H9 (cell line): ENCODE measurements around the gene GTF2H3. TPM values are rescaled to one million over a fixed set of nuclear protein-coding genes. Genes with fewer than 3 reads are reported as not detected.

Experiments used
- DNase-seq: peaks from one replicate; pipeline ENCODE4 v3.0.0-alpha.2; 2017
- H2AFZ ChIP-seq: one replicate; pipeline ENCODE4 v1.6.1; 2013; ENCODE audit warnings: mild to moderate bottlenecking, low read length, control low read depth, moderate library complexity
- H2AK5ac ChIP-seq: 2 replicates; pipeline ENCODE4 v1.6.1; 2013; ENCODE audit warnings: low read length, control low read depth, mixed read lengths; ENCODE audit not compliant: insufficient read length
- H2BK120ac ChIP-seq: one replicate; pipeline ENCODE4 v1.6.1; 2013; ENCODE audit warnings: low read depth, mild to moderate bottlenecking, low read length, control low read depth, inconsistent platforms; ENCODE audit not compliant: poor library complexity, severe bottlenecking
- H2BK12ac ChIP-seq: 2 replicates; pipeline ENCODE4 v1.6.1; 2013; ENCODE audit warnings: low read length, control low read depth, mixed read lengths, low read depth; ENCODE audit not compliant: insufficient read length
- H2BK15ac ChIP-seq: 2 replicates; pipeline ENCODE4 v1.6.1; 2013; ENCODE audit warnings: low read depth, low read length, control low read depth
- H2BK20ac ChIP-seq: one replicate; pipeline ENCODE4 v1.6.1; 2013; ENCODE audit warnings: low read depth, mild to moderate bottlenecking, low read length, control low read depth, inconsistent platforms; ENCODE audit not compliant: poor library complexity, severe bottlenecking
- H2BK5ac ChIP-seq: 2 replicates; pipeline ENCODE4 v1.6.1; 2013; ENCODE audit warnings: low read length, control low read depth, mixed read lengths; ENCODE audit not compliant: insufficient read length
- H3K14ac ChIP-seq: 2 replicates; pipeline ENCODE4 v1.6.1; 2013; ENCODE audit warnings: low read length, control low read depth; ENCODE audit not compliant: insufficient read depth
- H3K18ac ChIP-seq: 2 replicates; pipeline ENCODE4 v1.6.1; 2013; ENCODE audit warnings: low read depth, mild to moderate bottlenecking, mixed read lengths, low read length, control low read depth; ENCODE audit not compliant: insufficient read length
- H3K23ac ChIP-seq: 2 replicates; pipeline ENCODE4 v1.6.1; 2013; ENCODE audit warnings: low read length, control low read depth, mixed read lengths, low read depth; ENCODE audit not compliant: insufficient read length
- H3K23me2 ChIP-seq: 2 replicates; pipeline ENCODE4 v1.6.1; 2013; ENCODE audit warnings: low read depth, mild to moderate bottlenecking, mixed read lengths, low read length, control low read depth; ENCODE audit not compliant: insufficient read length, poor library complexity, severe bottlenecking
- H3K27ac ChIP-seq: 2 replicates; pipeline ENCODE4 v1.5.1; 2013; ENCODE audit warnings: low read length, control low read depth, mixed read lengths, low read depth; ENCODE audit not compliant: insufficient read length
- H3K27me3 ChIP-seq: 2 replicates; pipeline ENCODE4 v1.6.1; 2013; ENCODE audit warnings: low read length, control low read depth, inconsistent platforms; ENCODE audit not compliant: insufficient read depth
- H3K4ac ChIP-seq: 2 replicates; pipeline ENCODE4 v1.6.1; 2013; ENCODE audit warnings: low read depth, mild to moderate bottlenecking, control low read depth, inconsistent platforms, low read length, moderate library complexity
- H3K4me1 ChIP-seq: 2 replicates; pipeline ENCODE4 v1.6.1; 2013; ENCODE audit warnings: low read length, control low read depth, inconsistent platforms; ENCODE audit not compliant: insufficient read depth
- H3K4me2 ChIP-seq: 2 replicates; pipeline ENCODE4 v1.6.1; 2013; ENCODE audit warnings: low read length, control low read depth, mixed read lengths; ENCODE audit not compliant: insufficient read length, insufficient read depth
- H3K56ac ChIP-seq: 2 replicates; pipeline ENCODE4 v1.6.1; 2013; ENCODE audit warnings: low read depth, mild to moderate bottlenecking, mixed read lengths, low read length, control low read depth; ENCODE audit not compliant: insufficient read length
- H3K79me1 ChIP-seq: 2 replicates; pipeline ENCODE4 v1.6.1; 2013; ENCODE audit warnings: low read depth, mild to moderate bottlenecking, moderate library complexity, low read length, control low read depth, inconsistent platforms; ENCODE audit not compliant: insufficient read depth, poor library complexity, severe bottlenecking
- H3K79me2 ChIP-seq: 2 replicates; pipeline ENCODE4 v1.6.1; 2013; ENCODE audit warnings: low read length, control low read depth, inconsistent platforms; ENCODE audit not compliant: insufficient read depth
- H3K9ac ChIP-seq: 2 replicates; pipeline ENCODE4 v1.6.1; 2013; ENCODE audit warnings: low read length, control low read depth, mixed read lengths; ENCODE audit not compliant: insufficient read length; ENCODE audit errors: extremely low read depth
- H3K9me3 ChIP-seq: one replicate; pipeline ENCODE4 v1.6.1; 2013; ENCODE audit warnings: low read depth, low read length, inconsistent platforms; ENCODE audit not compliant: control insufficient read depth
- H3T11ph ChIP-seq: one replicate; pipeline ENCODE4 v1.6.1; 2013; ENCODE audit warnings: mild to moderate bottlenecking, low read length, control low read depth, inconsistent platforms
- H4K20me1 ChIP-seq: one replicate; pipeline ENCODE4 v1.6.1; 2013; ENCODE audit not compliant: control insufficient read depth, insufficient read length, insufficient read depth
- H4K5ac ChIP-seq: 2 replicates; pipeline ENCODE4 v1.6.1; 2013; ENCODE audit warnings: low read depth, mild to moderate bottlenecking, mixed read lengths, low read length, control low read depth; ENCODE audit not compliant: insufficient read length
- H4K8ac ChIP-seq: replicated peaks from 2 replicates; pipeline ENCODE4 v1.6.1; 2013; ENCODE audit warnings: low read length, control low read depth, mixed read lengths, low read depth; ENCODE audit not compliant: insufficient read length
- H4K91ac ChIP-seq: 2 replicates; pipeline ENCODE4 v1.6.1; 2013; ENCODE audit warnings: low read depth, mild to moderate bottlenecking, moderate library complexity, mixed read lengths, low read length, control low read depth; ENCODE audit not compliant: insufficient read length
- H3K27ac Mint-ChIP-seq, 3 experiments: 2 replicates in 2 of 3; 3 replicates in 1 of 3; pipeline ENCODE4 v1.8.0; 2020 to 2021; ENCODE audit warnings: mixed read lengths in 3 of 3, mild to moderate bottlenecking in 1 of 3, moderate library complexity in 1 of 3
- H3K27me3 Mint-ChIP-seq: 2 replicates; pipeline ENCODE4 v1.8.0; 2021; ENCODE audit warnings: low read depth, mild to moderate bottlenecking, moderate library complexity, mixed read lengths
- H3K36me3 Mint-ChIP-seq, 3 experiments: 2 replicates in 2 of 3; 3 replicates in 1 of 3; pipeline ENCODE4 v1.8.0; 2020 to 2021; ENCODE audit warnings: low read depth in 3 of 3, mixed read lengths in 3 of 3; ENCODE audit not compliant: insufficient read depth in 1 of 3
- H3K4me1 Mint-ChIP-seq, 2 experiments: 2 replicates each; pipeline ENCODE4 v1.8.0; 2020; ENCODE audit warnings: mixed read lengths in 2 of 2
- H3K4me3 Mint-ChIP-seq, 2 experiments: 2 replicates in 1 of 2; 3 replicates in 1 of 2; pipeline ENCODE4 v1.8.0; 2020 to 2021; ENCODE audit warnings: mild to moderate bottlenecking in 2 of 2, mixed read lengths in 2 of 2, moderate library complexity in 1 of 2
- H3K9me3 Mint-ChIP-seq, 2 experiments: 2 replicates in 1 of 2; 3 replicates in 1 of 2; pipeline ENCODE4 v1.8.0; 2020; ENCODE audit warnings: mild to moderate bottlenecking in 2 of 2, mixed read lengths in 2 of 2, moderate library complexity in 1 of 2
- WGBS: extraction: QIAGEN DNeasy Blood & Tissue Kit; methylation state at CpG from one replicate; pipeline ENCODE4 v1.1.7; 2013; ENCODE audit warnings: missing lambda C conversion rate, low lambda C conversion rate, mixed read lengths; ENCODE audit not compliant: insufficient read length; ENCODE audit errors: extremely low coverage; 5-methylcytosine and 5-hydroxymethylcytosine counted together
- total RNA-seq: library from RNA; stranded (reverse); gene quantifications from 2 replicates; pipeline ENCODE4 v1.2.1, GENCODE V29; 2021
- TF ChIP-seq, protein P1 (sequence below): fragments of 200-600 bp; sonication (generic); conservative IDR thresholded peaks from 3 replicates; pipeline ENCODE4 v1.8.0; 2021; ENCODE audit warnings: antibody characterized with exemption, mild to moderate bottlenecking

GTF2H3 gene
- total RNA-seq, 1 experiment from 2014 or later: 39.2 TPM

DNA sequence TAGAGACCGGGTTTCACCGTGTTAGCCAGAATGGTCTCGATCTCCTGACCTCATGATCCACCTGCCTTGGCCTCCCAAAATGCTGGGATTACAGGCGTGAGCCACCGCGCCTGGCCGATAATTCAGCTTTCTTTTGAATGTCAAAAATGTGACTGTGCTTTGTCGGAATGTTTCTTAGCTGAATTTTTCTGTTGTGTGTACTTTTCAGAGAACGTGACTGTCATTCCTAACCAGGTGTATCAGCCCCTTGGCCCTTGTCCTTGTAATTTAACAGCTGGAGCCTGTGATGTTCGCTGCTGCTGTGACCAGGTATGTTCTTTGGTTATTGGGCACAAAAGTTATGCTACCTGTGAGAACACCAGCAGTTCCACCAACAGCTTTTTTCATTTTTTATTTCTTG lies 45.4 kb downstream of the GTF2H3 start:
- H3K4me1 ChIP-seq: no peaks in the 10 kb centered on the region
- H3K27me3 ChIP-seq: no peaks in the 10 kb centered on the region
- H3K9ac ChIP-seq: no peak overlapping the region
- H2BK5ac ChIP-seq: no peak overlapping the region
- H3K79me2 ChIP-seq: no peaks in the 10 kb centered on the region
- no peak overlapping the region for H3K56ac ChIP-seq
- H3K27ac ChIP-seq: no peak overlapping the region
- TF ChIP-seq, protein P1, sequence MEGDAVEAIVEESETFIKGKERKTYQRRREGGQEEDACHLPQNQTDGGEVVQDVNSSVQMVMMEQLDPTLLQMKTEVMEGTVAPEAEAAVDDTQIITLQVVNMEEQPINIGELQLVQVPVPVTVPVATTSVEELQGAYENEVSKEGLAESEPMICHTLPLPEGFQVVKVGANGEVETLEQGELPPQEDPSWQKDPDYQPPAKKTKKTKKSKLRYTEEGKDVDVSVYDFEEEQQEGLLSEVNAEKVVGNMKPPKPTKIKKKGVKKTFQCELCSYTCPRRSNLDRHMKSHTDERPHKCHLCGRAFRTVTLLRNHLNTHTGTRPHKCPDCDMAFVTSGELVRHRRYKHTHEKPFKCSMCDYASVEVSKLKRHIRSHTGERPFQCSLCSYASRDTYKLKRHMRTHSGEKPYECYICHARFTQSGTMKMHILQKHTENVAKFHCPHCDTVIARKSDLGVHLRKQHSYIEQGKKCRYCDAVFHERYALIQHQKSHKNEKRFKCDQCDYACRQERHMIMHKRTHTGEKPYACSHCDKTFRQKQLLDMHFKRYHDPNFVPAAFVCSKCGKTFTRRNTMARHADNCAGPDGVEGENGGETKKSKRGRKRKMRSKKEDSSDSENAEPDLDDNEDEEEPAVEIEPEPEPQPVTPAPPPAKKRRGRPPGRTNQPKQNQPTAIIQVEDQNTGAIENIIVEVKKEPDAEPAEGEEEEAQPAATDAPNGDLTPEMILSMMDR: no peak
- no peak overlapping the region for H2BK20ac ChIP-seq
- no peak overlapping the region for H3K23ac ChIP-seq
- H2BK15ac ChIP-seq: no peak overlapping the region
- no peak overlapping the region for H3K4ac ChIP-seq
- peak overlapping the region in 1 of 3 experiments; percentile 91; a peak in 1 of 7 replicates for H3K27ac Mint-ChIP-seq
- H3K18ac ChIP-seq: no peak overlapping the region
- H2AFZ ChIP-seq: no peak overlapping the region
- H3K4me1 Mint-ChIP-seq: no peaks in the 10 kb centered on the region
- no peak overlapping the region for H3K4me3 Mint-ChIP-seq
- no peak overlapping the region for H3K4me2 ChIP-seq
- H3T11ph ChIP-seq: no peak overlapping the region
- H3K9me3 ChIP-seq: no peaks in the 10 kb centered on the region
- H2BK120ac ChIP-seq: no peak overlapping the region
- no peak overlapping the region for H2AK5ac ChIP-seq
- H3K79me1 ChIP-seq: no peaks in the 10 kb centered on the region
- H4K20me1 ChIP-seq: no peaks in the 10 kb centered on the region
- no peak for DNase-seq
- H2BK12ac ChIP-seq: no peak overlapping the region
- no peak overlapping the region for H4K8ac ChIP-seq
- no peak overlapping the region for H4K91ac ChIP-seq
- H3K36me3 Mint-ChIP-seq: peaks cover 0 to 11% (median 7%) of the 10 kb centered on the region in 3 experiments; a peak in 4 of 7 replicates
- H3K14ac ChIP-seq: no peak overlapping the region
- H3K23me2 ChIP-seq: no peaks in the 10 kb centered on the region
- no CpG with 5 or more reads among the region's 10 CpGs for WGBS
- H4K5ac ChIP-seq: no peak overlapping the region
- no peaks in the 10 kb centered on the region for H3K27me3 Mint-ChIP-seq
- H3K9me3 Mint-ChIP-seq: no peaks in the 10 kb centered on the region
